HG03039 (cell line): Measurements from ENCODE around the gene PRKCSH.

ENCODE experiments used
- ATAC-seq: cut with Tn5 transposase; IDR thresholded peaks from one replicate; pipeline ENCODE4 v1.9.1; 2021; ENCODE audit warnings: mild to moderate bottlenecking, moderate library complexity; ENCODE audit not compliant: unreplicated experiment

The PRKCSH gene

DNA sequence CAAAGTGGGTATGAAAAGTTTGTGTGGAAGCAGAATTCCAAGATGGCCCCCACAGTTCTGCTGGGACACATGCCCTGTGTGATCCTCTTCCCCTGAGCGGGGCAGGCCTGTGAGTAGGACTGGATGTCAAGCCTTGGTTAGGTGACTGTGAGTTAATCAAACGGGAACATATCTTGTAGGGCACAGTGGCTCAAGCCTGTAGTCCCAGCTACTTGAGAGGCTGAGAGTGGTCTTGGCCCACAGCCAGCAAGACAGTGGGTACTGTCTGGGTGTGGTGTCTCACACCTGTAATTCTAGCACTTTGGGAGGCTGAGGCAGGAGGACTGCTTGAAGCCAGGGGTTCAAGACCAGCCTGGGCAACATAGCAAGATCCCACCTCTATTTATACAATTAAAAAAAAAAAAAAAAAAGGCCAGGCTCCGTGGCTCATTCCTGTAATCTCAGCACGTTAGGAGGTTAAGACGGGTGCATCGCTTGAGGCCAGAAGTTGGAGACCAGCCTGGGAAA is 63.8 kb downstream of the PRKCSH start:
- no peak for ATAC-seq

DNA sequence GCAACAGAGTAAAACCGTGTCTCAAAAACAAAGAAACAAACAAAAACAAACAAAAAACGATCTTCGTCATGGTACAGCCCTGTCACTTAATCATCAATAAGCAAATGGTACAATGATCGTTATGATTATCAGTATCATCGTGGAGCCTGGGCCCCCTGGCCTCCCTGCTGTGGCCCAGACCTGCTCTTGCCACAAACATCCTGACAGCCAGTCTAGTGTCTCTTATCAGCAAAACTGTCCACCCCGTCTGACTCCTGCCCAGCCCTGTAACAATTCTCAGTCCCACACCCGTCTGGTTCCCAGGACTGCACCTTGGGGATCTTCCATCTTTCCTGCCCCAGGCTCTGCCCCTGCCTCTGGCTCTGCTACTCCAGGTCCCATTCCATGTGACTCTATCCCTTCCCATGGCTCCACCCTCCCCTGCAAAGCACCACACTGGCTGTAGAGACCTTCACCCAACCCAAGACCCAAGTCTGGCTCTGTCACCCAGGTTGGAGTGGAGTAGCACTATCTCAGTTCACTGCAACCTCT is 64.5 kb downstream of the PRKCSH start:
- no peak for ATAC-seq
